ENCODE data around the gene POF1B.

The POF1B gene

DNA sequence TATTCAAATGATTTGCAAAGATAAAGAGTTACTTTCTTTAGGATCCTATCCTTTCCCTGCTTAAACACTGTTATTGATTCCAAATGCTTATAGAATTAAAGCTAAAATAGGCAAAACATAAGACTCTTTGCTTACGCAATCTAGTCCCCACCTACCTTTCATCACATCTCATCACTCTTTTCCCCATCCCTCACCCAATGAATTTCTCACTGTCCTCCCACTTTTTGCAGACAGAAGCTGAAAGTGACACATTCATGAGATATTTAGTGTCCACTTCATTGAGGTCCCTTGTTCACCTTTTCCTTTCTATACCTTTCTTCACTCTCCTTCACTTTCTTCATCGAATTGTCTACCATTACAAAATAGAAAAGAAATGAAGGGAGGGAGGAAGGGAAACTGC lies 136.3 kb downstream of the POF1B start:
- Histone ChIP-seq H3K9ac (ENCODE audit: low read length) (no peak overlapping the region), H3K79me2 (ENCODE audit: low read length) (no peaks in the 10 kb centered on the region), H3K4me3 (ENCODE audit: low read length) (no peak overlapping the region), H3K36me3 (replicated peaks; ENCODE audit: low read depth, low read length) (no peaks in the 10 kb centered on the region), H3K27me3 (ENCODE audit: low read depth, low read length) (no peaks in the 10 kb centered on the region), H3K4me2 (ENCODE audit: low read length) (no peak overlapping the region), H4K20me1 (ENCODE audit: insufficient read depth, low read length) (no peaks in the 10 kb centered on the region), H3K4me1 (ENCODE audit: low read length) (no peaks in the 10 kb centered on the region), H3K9me3 (ENCODE audit: insufficient read depth, low read length) (no peaks in the 10 kb centered on the region), H3K27ac (ENCODE audit: low read length) (no peak overlapping the region), H2AFZ (ENCODE audit: low read depth, low read length) (no peak overlapping the region)
- TF ChIP-seq, protein P1, sequence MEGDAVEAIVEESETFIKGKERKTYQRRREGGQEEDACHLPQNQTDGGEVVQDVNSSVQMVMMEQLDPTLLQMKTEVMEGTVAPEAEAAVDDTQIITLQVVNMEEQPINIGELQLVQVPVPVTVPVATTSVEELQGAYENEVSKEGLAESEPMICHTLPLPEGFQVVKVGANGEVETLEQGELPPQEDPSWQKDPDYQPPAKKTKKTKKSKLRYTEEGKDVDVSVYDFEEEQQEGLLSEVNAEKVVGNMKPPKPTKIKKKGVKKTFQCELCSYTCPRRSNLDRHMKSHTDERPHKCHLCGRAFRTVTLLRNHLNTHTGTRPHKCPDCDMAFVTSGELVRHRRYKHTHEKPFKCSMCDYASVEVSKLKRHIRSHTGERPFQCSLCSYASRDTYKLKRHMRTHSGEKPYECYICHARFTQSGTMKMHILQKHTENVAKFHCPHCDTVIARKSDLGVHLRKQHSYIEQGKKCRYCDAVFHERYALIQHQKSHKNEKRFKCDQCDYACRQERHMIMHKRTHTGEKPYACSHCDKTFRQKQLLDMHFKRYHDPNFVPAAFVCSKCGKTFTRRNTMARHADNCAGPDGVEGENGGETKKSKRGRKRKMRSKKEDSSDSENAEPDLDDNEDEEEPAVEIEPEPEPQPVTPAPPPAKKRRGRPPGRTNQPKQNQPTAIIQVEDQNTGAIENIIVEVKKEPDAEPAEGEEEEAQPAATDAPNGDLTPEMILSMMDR (IDR thresholded peaks at IDR 0.05; ENCODE audit: low read depth, low read length) = no peak
- TF ChIP-seq EZH2phosphoT487 (IDR thresholded peaks at IDR 0.05; ENCODE audit: low read depth) = no peak
